Measurements from ENCODE around the gene GPC3. TPM values are rescaled to one million over a fixed set of nuclear protein-coding genes. Genes with fewer than 3 reads are reported as not detected.

GPC3 gene
- total RNA-seq, 1 donor from 2014 or later: 628 TPM

DNA sequence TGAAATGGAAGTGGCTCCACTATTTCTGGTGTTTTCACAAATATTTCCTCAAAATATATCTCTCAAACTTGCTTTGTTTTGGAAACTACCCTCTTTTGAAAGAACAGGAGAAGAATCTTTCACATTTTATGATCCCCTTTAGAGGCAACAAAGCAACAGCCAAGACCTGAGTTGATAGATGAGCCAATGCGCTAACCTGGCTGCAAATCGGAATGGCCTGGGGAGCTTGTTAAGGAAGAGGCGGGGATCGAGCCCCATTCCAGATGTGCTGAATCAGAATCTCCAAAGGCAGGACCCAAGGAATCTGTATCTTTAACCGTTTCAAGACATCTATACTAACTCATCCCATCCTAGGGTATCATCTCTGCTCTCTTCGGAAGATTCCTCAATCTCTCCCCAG, 181.3 kb downstream of the GPC3 start:
- no peak for DNase-seq (ENCODE audit: extremely low spot score, unreplicated experiment)
- Mint-ChIP-seq H3K4me3 (no peak overlapping the region), H3K27me3 (no peaks in the 10 kb centered on the region), H3K27ac (no peak overlapping the region), H3K9me3 (no peaks in the 10 kb centered on the region), H3K36me3 (peaks cover 18% of the 10 kb centered on the region), H3K4me1 (ENCODE audit: unreplicated experiment) (peaks cover 39% of the 10 kb centered on the region)
- no peak for TF ChIP-seq CTCF (conservative IDR thresholded peaks at IDR 0.05)

- peak overlapping the region; percentile 58 for H3K27ac Mint-ChIP-seq
- no peak overlapping the region for H3K4me3 Mint-ChIP-seq
- H3K4me1 Mint-ChIP-seq (ENCODE audit: unreplicated experiment): peaks cover 63% of the 10 kb centered on the region
- no peak for TF ChIP-seq CTCF (conservative IDR thresholded peaks at IDR 0.05)
- H3K27me3 Mint-ChIP-seq: no peaks in the 10 kb centered on the region
- peaks cover 7% of the 10 kb centered on the region for H3K36me3 Mint-ChIP-seq
- no peaks in the 10 kb centered on the region for H3K9me3 Mint-ChIP-seq
- no peak for DNase-seq (ENCODE audit: extremely low spot score, unreplicated experiment)
These were observed 189.1 kb downstream of the GPC3 start for GRCh38 chrX:133796282-133796681.

DNA sequence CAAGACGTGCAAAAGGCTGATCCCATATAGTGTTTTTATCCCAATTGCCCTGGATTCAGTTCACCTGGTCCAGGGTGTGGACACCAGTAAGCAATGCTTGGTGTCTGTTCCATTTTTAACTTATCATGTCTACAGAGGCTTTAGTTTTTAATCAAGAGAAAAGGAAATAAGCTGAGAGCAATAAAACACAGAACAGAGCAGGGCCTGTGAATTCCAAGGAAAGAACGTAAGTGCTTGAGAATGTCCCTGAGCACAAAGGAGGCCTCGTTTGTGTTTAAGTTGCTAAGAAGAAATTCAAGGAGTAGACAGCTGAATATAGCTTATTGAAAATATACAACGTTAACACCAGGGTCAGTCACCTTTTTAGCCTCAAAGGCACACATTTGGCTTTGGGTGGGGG, 191.3 kb downstream of the GPC3 start:
- no peaks in the 10 kb centered on the region for H3K27me3 Mint-ChIP-seq
- H3K4me3 Mint-ChIP-seq: no peak overlapping the region
- DNase-seq (ENCODE audit: extremely low spot score, unreplicated experiment): no peak
- H3K9me3 Mint-ChIP-seq: no peaks in the 10 kb centered on the region
- no peak for TF ChIP-seq CTCF (conservative IDR thresholded peaks at IDR 0.05)
- H3K27ac Mint-ChIP-seq: peak overlapping the region; percentile 80
- peaks cover 7% of the 10 kb centered on the region for H3K36me3 Mint-ChIP-seq
- peaks cover 70% of the 10 kb centered on the region for H3K4me1 Mint-ChIP-seq (ENCODE audit: unreplicated experiment)

GRCh38 chrX:133793626-133794025, 191.8 kb downstream of the GPC3 start:
- peak overlapping the region; percentile 34 for H3K4me3 Mint-ChIP-seq
- H3K9me3 Mint-ChIP-seq: no peaks in the 10 kb centered on the region
- peak overlapping the region; percentile 80 for H3K27ac Mint-ChIP-seq
- peaks cover 75% of the 10 kb centered on the region for H3K4me1 Mint-ChIP-seq (ENCODE audit: unreplicated experiment)
- peaks cover 7% of the 10 kb centered on the region for H3K36me3 Mint-ChIP-seq
- no peaks in the 10 kb centered on the region for H3K27me3 Mint-ChIP-seq
- no peak for DNase-seq (ENCODE audit: extremely low spot score, unreplicated experiment)
- TF ChIP-seq CTCF (conservative IDR thresholded peaks at IDR 0.05): no peak

- peak overlapping the region; percentile 77 for H3K4me3 Mint-ChIP-seq
- peaks cover 80% of the 10 kb centered on the region for H3K4me1 Mint-ChIP-seq (ENCODE audit: unreplicated experiment)
These were observed 193.0 kb downstream of the GPC3 start for GRCh38 chrX:133792198-133792953.

More at GRCh38 chrX:133792198-133792953, 193.0 kb downstream of the GPC3 start:
- DNase-seq (ENCODE audit: extremely low spot score, unreplicated experiment): peak; percentile 82
- no peaks in the 10 kb centered on the region for H3K9me3 Mint-ChIP-seq
- H3K27ac Mint-ChIP-seq: peak overlapping the region; percentile 60
- H3K27me3 Mint-ChIP-seq: no peaks in the 10 kb centered on the region
- TF ChIP-seq CTCF (conservative IDR thresholded peaks at IDR 0.05): peak; percentile 100
- H3K36me3 Mint-ChIP-seq: peaks cover 4% of the 10 kb centered on the region

Measured in type B pancreatic cell (in vitro differentiated cells).